M059J (cell line): ENCODE results near the gene EDC4. TPM values are rescaled to one million over a fixed set of nuclear protein-coding genes. Genes with fewer than 3 reads are reported as not detected.
A peak's percentile ranks its signal among the peaks of the same experiment; 100 is the strongest.
"Not testable (repeated sequence)": the region's sequence is repeated elsewhere in the genome, so short reads cannot be mapped to it uniquely, and the experiment has no call there.

ENCODE experiments used
- DNase-seq: peaks from one replicate; pipeline ENCODE4 v3.0.0-alpha.2; 2012; ENCODE audit warnings: low read depth
- total RNA-seq: library from RNA; depleted of rRNA; stranded (reverse); fragments of >200 nt; shearing (Covaris generic); gene quantifications from 2 replicates; pipeline ENCODE4 v1.2.3, GENCODE V29; 2014; rRNA removed

Gene EDC4, protein sequence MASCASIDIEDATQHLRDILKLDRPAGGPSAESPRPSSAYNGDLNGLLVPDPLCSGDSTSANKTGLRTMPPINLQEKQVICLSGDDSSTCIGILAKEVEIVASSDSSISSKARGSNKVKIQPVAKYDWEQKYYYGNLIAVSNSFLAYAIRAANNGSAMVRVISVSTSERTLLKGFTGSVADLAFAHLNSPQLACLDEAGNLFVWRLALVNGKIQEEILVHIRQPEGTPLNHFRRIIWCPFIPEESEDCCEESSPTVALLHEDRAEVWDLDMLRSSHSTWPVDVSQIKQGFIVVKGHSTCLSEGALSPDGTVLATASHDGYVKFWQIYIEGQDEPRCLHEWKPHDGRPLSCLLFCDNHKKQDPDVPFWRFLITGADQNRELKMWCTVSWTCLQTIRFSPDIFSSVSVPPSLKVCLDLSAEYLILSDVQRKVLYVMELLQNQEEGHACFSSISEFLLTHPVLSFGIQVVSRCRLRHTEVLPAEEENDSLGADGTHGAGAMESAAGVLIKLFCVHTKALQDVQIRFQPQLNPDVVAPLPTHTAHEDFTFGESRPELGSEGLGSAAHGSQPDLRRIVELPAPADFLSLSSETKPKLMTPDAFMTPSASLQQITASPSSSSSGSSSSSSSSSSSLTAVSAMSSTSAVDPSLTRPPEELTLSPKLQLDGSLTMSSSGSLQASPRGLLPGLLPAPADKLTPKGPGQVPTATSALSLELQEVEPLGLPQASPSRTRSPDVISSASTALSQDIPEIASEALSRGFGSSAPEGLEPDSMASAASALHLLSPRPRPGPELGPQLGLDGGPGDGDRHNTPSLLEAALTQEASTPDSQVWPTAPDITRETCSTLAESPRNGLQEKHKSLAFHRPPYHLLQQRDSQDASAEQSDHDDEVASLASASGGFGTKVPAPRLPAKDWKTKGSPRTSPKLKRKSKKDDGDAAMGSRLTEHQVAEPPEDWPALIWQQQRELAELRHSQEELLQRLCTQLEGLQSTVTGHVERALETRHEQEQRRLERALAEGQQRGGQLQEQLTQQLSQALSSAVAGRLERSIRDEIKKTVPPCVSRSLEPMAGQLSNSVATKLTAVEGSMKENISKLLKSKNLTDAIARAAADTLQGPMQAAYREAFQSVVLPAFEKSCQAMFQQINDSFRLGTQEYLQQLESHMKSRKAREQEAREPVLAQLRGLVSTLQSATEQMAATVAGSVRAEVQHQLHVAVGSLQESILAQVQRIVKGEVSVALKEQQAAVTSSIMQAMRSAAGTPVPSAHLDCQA (N-terminal part only)
- total RNA-seq: 38.9 and 66.1 TPM in 2 replicates

DNA sequence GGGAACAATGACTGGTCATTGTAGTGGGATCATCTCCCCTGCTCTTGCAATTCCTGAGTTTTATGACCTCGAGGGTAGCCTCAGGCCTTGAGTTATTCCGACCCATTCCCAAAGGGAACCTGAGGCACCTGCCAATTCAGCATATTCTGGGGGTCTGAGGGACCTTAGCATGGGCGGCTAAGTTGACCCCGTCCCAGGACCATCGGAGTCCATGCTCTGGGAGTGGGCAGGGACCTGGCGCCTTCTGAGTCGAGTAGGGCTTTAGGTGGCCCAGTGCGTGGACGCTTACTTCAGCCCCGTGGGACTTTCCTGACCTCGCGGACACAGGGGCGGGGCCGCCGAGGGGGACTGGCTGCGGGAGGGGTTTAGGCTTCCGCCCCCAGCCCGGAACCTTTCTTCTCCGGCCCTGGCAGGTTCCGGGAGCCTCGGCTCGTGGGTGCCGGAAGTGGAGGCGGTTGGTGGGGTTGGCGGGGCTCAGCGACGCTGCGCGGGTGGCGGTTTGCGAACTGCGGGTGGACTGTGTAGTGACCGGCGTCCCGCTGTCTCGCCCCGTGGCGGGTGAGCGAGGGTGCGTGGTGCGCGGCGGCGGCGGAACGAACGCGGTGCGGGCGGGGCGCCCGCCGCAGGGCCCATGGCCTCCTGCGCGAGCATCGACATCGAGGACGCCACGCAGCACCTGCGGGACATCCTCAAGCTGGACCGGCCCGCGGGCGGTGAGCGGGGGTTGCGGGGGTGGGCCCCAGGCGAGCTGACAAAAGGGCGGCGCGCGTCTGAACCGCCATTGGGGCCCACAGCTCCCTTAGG lies at the start of gene EDC4:
TSS of gene EDC4 (plus strand) at position 422 of the 804 bp plus-strand sequence. CDS start at position 632, 210 bp downstream.
- DNase-seq: peak; percentile 79

DNA sequence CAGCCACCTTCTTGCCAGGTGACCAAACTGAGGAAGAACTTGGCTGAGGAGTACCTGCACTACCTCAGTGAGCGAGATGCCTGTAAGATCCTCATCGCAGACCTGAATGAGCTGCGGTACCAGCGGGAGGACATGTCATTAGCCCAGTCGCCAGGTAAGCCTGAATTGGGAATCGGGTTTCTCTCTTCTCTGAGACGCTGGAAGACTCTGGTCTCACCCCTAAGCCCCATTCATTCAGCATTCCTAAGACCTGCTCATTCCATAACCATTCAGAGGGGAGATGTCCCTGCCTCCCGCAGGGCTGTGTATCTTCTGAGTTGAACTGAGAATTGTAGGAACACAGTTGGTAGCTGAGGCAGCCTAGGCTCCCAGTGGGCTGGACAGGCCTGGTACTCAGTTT lies 47.7 kb upstream of the EDC4 start:
- no peak for DNase-seq

DNA sequence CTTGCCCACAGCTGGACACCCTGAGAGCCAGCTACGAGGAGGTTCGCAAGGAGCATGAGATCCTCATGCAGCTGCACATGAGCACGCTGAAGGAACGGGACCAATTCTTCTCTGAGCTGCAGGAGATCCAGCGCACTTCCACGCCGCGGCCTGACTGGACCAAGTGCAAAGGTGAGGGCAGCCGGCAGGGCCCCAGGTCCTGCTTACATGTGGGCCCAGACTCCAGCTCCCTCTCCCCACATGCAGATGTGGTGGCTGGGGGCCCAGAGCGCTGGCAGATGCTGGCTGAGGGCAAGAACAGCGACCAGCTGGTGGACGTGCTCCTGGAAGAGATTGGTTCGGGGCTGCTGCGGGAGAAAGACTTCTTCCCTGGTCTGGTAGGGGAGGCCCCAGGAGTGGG lies 46.9 kb upstream of the EDC4 start:
- no peak for DNase-seq

DNA sequence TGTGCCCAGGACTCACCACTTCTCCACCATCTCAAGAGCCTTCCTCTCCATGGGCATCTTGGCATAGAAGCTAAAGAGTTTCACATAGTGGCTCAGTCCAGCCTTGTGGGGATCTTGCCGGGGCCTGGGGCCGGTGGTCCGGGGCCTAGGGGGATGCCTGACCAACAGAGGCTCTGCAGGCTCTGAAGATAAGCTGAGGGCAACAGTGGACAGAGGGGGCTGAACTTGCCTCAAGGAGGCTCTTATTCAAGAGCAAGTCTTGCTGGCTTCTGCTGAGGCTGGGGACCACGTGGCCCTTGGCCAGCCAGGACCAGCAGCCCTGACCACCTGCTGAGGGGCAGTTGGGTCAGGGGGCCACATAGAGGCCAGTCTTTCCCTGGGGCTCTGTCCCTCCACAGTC lies 44.2 kb upstream of the EDC4 start:
- DNase-seq: no peak

DNA sequence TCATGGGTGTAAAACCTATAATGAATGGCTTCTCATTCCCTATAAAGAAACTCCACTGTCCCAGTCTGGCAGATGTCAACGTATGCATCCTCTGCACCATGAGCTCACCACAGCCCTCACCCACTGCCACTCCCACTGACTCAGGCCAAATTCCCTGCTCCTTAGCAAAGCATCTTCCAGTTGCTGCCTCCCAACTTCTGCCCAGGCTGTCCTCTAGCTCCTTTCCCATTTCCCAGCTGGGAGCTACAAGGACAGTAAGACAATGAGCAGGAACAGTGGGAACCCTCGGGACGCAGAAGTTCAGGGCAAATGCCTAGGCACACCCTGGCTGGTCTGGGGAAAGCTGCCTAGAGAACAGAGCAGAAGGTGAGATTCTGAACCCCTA lies 39.8 kb upstream of the EDC4 start:
- DNase-seq: peak; percentile 60

DNA sequence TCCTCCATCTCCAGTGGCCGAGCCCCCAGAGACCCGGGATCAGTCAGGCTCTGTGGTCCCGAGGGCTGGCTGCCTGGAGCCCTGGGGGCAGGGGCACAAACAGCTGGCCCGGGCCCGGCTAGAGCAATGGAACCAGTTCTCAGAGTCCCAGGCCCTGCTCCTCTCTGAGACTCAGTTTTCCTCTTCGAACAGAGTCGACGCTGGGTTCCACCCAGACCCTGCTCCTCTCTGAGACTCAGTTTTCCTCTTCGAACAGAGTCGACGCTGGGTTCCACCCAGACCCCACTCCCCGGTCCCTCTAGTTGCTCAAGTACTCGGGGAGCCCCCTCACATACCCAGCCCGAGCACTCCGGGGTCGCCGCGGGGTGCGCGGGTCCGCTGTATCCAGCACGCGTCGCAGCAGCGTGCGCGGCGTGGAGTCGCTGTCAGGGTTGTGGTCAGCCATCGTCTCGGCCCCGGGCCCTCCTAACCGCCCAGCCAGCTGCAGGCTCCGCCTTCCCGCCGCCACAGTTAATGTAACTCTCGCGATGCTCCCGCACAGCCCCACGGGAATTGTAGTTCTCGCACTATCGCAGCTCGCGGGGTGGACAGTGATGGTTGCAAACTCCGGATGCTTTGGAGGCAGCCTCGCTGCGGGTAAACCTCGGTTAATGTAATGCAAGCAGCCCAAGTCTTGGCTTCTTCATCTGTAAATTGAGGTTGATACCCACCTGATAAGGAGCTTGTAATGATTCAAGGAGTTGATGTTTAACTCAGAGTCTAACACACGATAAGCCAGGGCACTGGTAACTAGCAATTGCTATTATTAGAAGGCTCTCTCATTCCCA lies 39.2 kb upstream of the EDC4 start:
- DNase-seq: peak; percentile 86

DNA sequence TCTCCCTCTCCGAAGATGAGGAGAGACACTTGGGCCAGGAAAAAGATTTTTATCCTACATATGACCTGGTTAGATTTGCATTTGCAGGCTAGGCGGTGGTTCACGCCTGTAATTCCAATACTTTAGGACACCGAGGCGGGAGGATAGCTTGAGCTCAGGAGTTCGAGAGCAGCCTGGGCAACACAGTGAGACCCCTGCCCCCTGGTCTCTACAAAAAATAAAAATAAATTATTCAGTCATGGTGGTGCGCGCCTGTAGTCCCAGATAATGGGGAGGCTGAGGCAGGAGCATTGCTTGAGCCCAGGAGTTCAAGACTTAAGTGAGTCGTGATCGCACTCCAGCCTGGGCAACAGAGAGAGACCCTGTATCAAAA lies 38.6 kb upstream of the EDC4 start:
- DNase-seq: no peak

DNA sequence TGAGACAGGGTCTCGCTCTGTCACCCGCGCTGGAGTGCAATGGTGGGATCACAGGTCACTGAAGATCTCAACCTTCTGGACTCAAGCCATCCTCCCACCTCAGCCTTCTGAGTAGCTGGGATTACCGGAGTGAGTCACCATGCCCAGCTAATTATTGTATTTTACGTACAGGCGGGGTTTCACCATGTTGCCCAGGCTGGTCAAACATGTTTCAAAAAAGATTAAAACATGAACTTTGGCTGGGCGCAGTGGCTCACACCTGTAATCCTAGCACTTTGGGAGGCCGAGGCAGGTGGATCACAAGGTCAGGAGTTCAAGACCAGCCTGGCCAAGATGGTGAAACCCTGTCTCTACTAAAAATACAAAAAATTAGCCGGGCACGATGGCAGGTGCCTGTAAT lies 35.7 kb upstream of the EDC4 start:
- DNase-seq: not testable (repeated sequence)

DNA sequence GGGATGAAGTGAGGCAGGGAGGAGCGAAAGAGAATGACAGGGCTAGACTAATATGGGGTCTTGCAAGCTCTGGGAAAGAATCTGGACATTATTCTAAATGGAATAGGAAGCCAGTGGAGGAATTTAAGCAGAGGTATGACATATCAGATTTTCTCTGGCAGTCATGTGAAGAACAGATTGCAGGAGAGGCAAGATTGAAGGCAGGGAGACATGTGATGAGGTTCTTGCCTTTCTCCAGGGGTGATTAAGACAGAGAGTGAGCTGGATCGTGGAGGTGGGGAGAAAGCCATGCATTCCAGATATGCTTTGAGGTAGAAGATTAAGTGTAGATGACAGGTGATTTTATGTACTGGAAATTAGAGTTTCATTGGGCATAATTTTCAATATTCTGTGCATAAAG lies 35.0 kb upstream of the EDC4 start:
- DNase-seq: no peak

DNA sequence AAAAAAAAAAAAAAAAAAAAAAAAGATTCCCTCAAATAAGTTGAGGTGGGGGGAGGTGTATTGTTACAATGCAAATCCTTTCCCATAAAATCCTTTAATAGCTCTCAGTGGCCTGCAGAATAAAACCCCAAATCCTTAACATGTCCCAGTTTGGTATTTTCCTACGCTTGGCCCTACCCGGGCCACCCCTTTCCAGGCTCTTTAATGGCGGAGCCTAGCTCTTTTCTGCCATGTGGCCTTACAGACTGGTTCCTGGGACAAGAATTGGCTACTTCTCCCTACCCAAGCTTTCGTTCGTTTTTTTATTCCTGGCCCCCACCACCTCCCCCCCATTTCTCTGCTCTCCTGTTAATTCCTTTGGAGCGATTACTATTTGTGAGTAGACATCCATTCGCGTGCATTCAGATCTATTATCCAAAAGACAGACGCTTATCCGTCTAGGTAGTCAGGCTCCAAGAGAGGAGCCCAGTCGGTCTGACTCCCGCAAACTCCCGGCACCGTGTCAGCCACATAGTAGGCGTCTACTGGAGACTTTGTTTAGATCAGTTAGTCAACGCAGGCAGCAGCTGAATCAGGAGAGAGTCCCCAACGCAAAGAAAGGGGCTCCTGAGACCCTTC lies 31.5 kb upstream of the EDC4 start:
- DNase-seq: no peak

DNA sequence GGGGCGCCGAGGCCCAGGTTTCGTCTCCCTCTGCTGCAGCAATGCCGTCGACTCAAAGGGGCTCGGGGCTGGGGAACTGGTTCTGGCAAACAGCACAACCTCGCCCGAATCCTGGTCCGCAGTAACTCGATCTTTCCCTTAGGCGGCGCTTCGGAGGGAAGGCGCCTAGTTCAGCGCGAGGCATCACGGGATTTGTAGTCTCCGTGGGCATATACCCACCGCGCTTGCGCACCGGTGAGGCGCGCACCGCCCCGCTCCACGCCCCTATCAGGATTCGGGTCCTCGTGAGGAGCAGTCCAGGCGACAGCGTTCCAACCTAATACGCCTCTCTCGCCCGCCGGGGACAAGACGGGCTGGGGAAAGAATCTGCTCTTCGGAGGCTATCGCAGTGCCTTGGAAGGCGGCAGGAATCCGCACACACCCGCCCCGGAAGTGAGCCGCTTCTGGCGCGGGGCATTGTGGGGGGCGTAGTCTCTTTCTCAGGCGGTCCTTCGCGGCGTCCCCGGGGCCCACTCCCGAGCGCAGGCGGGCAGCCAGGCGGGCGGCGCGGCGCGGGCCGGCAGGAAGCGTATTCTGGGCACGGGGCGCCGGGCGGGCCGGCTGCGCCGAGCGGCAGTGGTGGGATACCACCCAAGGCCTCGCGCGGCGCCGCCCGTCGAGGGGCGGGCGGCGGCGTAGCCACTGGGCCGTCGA lies 30.9 kb upstream of the EDC4 start, which contains the start of gene THAP11:
TSS of gene THAP11 (plus strand) at position 505 of the 693 bp plus-strand sequence. CDS start 235 bp downstream, outside the sequence.
- DNase-seq: peak; percentile 93

DNA sequence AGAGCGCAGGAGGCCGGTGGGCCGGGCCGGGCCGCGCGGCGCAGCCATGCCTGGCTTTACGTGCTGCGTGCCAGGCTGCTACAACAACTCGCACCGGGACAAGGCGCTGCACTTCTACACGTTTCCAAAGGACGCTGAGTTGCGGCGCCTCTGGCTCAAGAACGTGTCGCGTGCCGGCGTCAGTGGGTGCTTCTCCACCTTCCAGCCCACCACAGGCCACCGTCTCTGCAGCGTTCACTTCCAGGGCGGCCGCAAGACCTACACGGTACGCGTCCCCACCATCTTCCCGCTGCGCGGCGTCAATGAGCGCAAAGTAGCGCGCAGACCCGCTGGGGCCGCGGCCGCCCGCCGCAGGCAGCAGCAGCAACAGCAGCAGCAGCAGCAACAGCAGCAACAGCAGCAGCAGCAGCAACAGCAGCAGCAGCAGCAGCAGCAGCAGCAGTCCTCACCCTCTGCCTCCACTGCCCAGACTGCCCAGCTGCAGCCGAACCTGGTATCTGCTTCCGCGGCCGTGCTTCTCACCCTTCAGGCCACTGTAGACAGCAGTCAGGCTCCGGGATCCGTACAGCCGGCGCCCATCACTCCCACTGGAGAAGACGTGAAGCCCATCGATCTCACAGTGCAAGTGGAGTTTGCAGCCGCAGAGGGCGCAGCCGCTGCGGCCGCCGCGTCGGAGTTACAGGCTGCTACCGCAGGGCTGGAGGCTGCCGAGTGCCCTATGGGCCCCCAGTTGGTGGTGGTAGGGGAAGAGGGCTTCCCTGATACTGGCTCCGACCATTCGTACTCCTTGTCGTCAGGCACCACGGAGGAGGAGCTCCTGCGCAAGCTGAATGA lies 30.1 kb upstream of the EDC4 start:
- DNase-seq: peak; percentile 60

DNA sequence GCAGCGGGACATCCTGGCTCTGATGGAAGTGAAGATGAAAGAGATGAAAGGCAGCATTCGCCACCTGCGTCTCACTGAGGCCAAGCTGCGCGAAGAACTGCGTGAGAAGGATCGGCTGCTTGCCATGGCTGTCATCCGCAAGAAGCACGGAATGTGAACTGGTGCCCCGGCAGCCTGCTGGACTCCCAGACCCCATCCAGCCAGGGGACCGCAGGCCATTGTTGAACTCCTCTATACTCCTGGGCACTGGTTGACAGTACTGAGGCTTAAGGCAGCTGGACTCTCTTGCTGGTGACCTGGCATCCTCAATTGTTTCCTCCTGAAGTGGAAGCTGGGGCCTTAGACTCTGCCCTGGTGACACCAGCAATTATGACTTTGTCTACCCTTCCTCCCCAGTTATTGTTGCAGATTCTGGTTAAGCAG lies 29.5 kb upstream of the EDC4 start:
- no peak for DNase-seq

DNA sequence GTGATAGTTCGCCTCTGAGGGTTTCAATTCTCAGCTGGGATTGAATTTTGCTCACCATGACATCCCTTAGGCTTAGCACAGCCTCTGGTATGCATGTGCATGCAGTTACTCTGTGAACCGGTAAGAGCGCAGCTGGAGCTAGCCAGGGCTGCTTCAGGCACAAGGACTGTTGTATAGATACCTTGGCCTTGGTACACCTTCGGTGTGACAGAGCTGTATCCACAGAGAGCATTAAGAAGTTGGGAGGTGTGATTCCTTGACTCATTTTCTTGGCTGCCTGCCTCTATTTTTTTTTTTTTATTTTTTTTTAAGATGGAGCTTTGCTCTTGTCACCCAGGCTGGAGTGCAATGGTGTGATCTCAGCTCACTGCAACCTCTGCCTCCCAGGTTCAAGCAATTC lies 28.4 kb upstream of the EDC4 start:
- DNase-seq: peak; percentile 48

DNA sequence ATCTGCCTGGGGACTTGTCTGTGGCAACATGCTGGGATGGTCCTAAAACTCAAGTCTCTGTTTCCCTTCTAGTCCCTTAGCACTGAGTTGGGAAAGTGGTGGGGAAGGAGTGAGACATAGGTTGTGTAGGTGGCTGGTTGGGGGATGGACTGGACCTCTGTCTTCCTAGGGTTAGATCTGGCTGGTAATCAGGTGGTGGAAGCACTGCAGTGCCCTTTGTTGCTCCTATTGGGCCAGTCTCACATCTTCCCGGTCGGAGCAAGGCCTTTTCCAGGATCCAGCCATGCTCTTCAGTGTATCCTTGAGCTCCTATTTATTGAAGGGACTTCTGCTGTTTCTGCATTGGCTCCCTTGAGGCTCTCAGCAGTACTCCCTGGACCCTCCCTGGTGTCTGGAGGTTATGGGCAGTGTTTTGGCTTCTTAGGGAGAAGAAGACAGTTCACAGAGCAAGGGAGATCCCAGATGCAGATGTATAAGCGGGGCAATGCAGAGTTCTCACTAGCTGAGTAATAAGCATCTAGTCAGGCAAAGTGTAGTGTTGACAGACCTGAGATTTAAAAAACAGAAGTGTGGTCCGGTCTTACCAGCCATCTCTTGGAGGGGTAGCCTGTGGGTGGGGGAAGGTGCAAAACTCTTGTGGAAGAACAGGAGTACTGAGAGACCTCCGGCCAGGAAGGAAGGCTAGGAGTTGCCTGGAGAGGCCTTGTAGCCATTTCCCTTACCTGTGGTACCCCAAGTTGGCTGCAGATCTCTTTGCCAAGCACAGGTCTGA lies 27.4 kb upstream of the EDC4 start:
- DNase-seq: no peak

DNA sequence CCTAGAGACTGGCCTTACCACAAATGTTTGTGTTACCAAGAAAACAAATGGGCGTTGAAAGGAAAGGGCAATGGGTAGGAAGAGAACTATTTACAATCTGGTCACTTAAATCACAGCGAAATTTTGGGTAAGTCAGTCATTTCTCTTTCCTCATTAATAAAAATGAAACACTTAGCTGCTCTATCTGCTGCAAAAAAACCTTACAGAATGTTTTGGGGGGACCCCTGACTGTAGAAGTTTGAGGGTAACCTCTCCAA lies 26.9 kb upstream of the EDC4 start:
- peak; percentile 51 for DNase-seq

DNA sequence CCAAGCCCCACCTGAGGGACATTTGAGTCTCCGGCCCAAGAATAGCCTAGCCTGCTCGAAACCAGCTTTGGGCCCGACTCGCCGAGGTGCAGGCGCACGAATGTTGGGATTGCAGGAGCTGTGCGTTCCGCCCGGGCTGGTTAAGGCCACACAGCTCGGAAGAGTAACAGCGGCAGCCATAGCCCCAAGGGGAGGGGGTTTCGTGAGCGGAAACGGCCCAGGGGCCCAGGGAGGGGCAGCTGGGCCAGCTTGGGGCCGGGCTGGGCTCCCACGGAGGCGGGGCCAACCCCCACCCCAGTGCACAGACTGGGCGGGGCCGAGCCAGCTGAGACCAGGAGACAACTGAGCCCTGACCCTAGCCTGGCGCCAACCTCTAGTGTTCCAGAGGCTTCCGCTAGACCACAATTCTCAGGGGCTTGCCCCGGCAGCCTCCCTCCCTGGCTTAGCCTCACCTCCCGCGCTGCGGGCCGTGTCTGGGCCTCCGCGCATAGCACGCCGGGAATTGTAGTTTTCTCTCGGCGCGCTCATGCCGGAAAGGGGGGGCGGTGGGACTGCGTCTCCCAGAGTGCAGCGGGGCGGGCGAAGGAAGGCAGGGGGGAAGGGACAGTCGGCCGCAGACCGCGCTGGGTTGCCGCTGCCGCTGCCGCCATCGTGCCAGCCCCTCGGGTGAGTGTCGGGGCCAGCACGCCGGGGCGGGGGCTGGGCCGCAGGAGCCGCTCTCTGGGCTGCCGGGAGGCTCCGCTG lies 26.4 kb upstream of the EDC4 start, which contains the start of gene NUTF2:
TSS of gene NUTF2 (plus strand) at position 614 of the 744 bp plus-strand sequence. CDS start 18,198 bp downstream, outside the sequence.
- peak; percentile 93 for DNase-seq
